ENCODE results near the gene MOGAT3. TPM values are rescaled to one million over a fixed set of nuclear protein-coding genes. Genes with fewer than 3 reads are reported as not detected.
A peak's percentile ranks its signal among the peaks of the same experiment; 100 is the strongest.

Gene MOGAT3
- total and polyA plus RNA-seq, 2 of the 4 experiments (the other 2 are of a cell fraction), result not detected

- dilution Hi-C loops (cut with HindIII; ENCODE audit: low sequenced_read_pairs, unreplicated experiment), result no loop called here
- BruUV-seq (replicated peaks), result no TSS peak
Observed at GRCh38 chr7:101166648-101166908, 34.3 kb downstream of the MOGAT3 start.

More at GRCh38 chr7:101166648-101166908, 34.3 kb downstream of the MOGAT3 start:
- no peak for DNase-seq
- intact Hi-C loops (cut with micrococcal nuclease), result no loop called here
- Histone ChIP-seq H3K14ac (replicated peaks; ENCODE audit: low read depth, low read length) (no peak overlapping the region), H3K9ac (ENCODE audit: low read depth, low read length) (no peak overlapping the region), H3K9me1 (ENCODE audit: insufficient read depth, low read length) (peaks cover 14% of the 10 kb centered on the region), H3K4me1 (ENCODE audit: control insufficient read depth, insufficient read depth, low read length) (peaks cover 18% of the 10 kb centered on the region), H4K5ac (ENCODE audit: low read depth, low read length) (no peak overlapping the region), H2AFZ (replicated peaks; ENCODE audit: low read length, poor library complexity) (peak overlapping the region; percentile 69), H2BK120ac (ENCODE audit: low read depth, low read length) (no peak overlapping the region), H3K36me3 (ENCODE audit: control insufficient read depth, insufficient read depth, low read length) (peaks cover 1% of the 10 kb centered on the region; the same call in 1 of the 2 replicates), H3K4me3 (ENCODE audit: insufficient read depth, low read depth, low read length) (no peak overlapping the region), H2AK9ac (replicated peaks; ENCODE audit: low read depth, low read length, poor library complexity) (no peak overlapping the region), H3K23ac (ENCODE audit: low read depth, low read length) (no peak overlapping the region), H4K91ac (ENCODE audit: insufficient read depth, low read depth, low read length) (no peak overlapping the region), H3K18ac (ENCODE audit: low read depth, low read length) (no peak overlapping the region), H3K27me3 (ENCODE audit: control insufficient read depth, insufficient read depth, low read length) (peaks cover 42% of the 10 kb centered on the region), H3K56ac (ENCODE audit: extremely low read depth, insufficient read depth, low read length) (no peak overlapping the region), H3K79me1 (ENCODE audit: low read depth in 1 of 2, low read length in 2 of 2) (peaks cover 0 to 3% of the 10 kb centered on the region in 2 experiments; a peak in 1 of 4 replicates), H4K8ac (ENCODE audit: low read depth in 2 of 2, low read length in 2 of 2) (no peak overlapping the region), H3K9me3 (ENCODE audit: control insufficient read depth, insufficient read depth, low read length) (no peaks in the 10 kb centered on the region), H3K4me2 (ENCODE audit: low read depth, low read length) (no peak overlapping the region), H2BK20ac (ENCODE audit: low read depth, low read length) (no peak overlapping the region), H2BK15ac (ENCODE audit: low read depth, low read length) (no peak overlapping the region), H4K20me1 (ENCODE audit: insufficient read depth, low read length) (peaks cover 14% of the 10 kb centered on the region; the same call in 1 of the 2 replicates), H3K4ac (ENCODE audit: low read depth, low read length) (no peak overlapping the region), H2AK5ac (ENCODE audit: low read depth, low read length) (no peak overlapping the region), H2BK5ac (ENCODE audit: low read depth, low read length, poor library complexity, severe bottlenecking) (no peak overlapping the region), H3K27ac (ENCODE audit: insufficient read depth, low read length) (no peak overlapping the region)
- no peak for TF ChIP-seq FOS (IDR thresholded peaks at IDR 0.05; ENCODE audit: low read depth, low read length)
- WGBS, 2 experiments (ENCODE audit: extremely low coverage in 2 of 2, insufficient read length in 1 of 2), result no CpG with 5 or more reads among the region's 11 CpGs
- CTCF ChIA-PET, result no interaction called here
- in situ Hi-C loops (cut with MboI; ENCODE audit: low sequenced_read_pairs), result no loop called here
- ATAC-seq (ENCODE audit: low read depth), result no peak
- POLR2A ChIA-PET (ENCODE audit: unreplicated experiment), result no interaction called here

Measured in IMR-90 (cell line).